HG03354 (cell line): ENCODE results near the gene SGPL1.
"Not testable (repeated sequence)": the region's sequence is repeated elsewhere in the genome, so short reads cannot be mapped to it uniquely, and the experiment has no call there.

Source experiments
- ATAC-seq: cut with Tn5 transposase; IDR thresholded peaks from one replicate; pipeline ENCODE4 v1.9.1; 2021; ENCODE audit warnings: mild to moderate bottlenecking; ENCODE audit not compliant: unreplicated experiment, poor library complexity, severe bottlenecking

Gene SGPL1

DNA sequence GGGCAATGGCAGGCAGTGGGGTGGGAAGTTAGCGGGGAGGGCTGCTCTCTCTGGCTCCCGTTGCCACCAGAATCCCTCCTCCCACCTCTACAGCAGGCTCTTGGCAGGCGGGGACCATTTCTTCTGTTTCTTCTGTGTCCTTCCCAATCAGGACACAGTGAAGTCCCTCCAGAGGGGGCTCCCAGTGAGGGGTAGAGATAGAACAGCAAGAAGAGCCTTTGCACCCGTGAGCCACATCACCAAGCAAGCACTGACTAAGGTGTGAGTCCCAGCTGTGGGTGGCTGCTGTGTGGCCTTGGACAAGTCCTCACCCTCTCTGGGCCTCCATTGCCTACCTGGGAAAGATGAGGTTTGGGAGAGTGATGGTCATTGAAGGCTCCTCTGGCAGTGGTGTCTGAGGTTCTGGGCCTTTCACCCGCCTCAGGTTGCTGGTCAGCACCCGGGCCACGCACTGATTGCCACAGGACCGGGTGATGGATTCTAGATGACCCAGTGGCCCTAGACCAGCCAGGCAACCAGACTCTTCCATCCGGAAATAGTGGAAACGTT lies 98.6 kb downstream of the SGPL1 start:
- ATAC-seq = no peak

DNA sequence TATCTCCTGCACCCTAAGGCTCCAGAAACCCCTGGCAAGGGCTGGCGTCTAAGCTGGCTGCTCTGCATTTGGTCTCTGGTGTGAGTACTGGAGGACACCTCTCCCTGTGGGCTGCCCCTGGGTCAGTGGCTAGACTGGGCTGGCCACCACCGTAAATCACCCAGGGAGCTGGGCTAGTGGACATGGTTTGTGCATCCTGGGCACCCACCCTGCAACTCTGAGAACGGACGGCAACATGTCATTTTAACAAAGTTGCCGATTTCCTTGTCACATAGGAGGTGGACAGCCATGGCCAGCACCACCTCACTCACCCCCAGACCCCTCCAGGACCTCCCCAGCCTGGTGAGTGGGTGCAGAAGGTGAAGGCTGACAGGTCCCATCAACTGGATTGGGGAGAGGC lies 99.5 kb downstream of the SGPL1 start:
- no peak for ATAC-seq

DNA sequence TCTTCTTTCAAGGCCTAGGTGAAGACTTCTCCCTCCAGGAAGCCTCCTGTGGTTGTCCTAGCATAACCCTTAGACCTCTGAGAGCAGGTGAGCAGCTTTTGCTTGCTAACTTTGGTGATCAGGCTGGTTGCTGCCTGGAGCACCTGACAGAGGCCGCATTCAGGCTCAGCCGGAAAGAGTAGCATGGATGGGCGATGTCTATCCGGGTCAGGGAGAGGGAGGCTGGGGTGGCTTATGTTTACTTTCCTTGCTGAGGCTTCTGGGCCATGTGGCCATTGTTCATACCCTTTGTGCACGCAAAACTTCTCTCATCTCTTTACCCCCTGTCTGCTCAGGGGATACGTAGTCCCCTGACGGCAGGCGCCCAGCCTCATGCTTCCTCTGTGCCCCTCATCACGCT lies 100.1 kb downstream of the SGPL1 start:
- no peak for ATAC-seq

DNA sequence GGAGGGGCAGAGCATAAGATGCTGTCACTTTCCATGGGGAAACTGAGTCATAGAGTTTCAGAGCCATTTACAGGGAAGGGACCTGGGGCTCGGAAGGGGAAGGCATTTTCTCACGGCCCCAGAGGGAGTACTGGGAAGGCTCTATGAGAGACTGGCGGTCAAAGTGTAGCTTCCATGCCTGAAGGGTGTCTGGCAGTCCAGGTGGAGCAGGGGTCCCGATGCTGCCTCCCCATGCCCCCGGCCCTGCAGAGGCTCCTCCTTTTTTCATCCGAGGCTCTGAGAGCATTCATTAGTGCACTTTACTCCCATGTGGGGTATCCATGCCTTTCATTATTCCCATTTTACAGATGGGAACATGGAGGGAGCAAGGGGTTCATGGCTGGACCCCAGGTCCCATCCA lies 100.5 kb downstream of the SGPL1 start:
- ATAC-seq = no peak

DNA sequence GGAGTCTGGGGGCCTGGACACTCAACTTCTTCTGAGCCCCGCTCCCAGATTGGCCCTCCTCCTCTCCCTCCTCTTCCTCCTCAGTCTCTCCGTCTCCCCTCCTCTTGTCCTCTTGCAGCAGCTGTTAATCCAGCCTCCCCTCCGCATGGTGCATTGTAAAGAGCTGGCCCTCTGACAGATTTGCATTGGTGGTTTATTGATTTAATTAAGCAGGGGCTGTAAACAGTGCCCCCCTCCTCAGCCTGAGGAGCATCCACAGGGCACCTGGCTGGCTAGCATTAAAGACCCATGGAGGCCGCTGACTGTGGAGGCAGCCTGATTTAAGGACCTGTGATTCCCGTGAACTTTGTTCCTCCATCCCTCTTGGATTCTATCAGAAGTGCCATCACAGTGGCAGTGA lies 101.5 kb downstream of the SGPL1 start:
- no peak for ATAC-seq

DNA sequence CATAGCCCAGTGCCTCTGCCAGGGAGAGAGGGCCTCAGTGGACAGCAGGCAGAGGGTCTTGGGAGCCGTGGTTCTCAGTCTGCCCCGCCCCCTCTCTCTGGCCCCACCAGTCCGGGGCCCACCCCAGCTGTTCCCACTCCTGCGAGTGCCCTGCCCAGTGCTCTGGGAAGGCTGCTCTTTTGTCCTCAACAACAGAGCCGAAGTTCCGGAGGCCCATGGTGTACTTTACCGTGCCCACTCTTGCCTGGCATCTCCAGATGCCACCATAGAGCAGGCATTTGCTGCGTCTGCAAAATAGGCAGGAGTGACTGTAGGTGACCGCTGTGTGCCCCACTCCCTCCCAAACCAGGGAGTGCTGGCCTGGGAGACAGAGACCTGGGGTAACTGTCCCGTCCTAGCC lies 101.9 kb downstream of the SGPL1 start:
- no peak for ATAC-seq

DNA sequence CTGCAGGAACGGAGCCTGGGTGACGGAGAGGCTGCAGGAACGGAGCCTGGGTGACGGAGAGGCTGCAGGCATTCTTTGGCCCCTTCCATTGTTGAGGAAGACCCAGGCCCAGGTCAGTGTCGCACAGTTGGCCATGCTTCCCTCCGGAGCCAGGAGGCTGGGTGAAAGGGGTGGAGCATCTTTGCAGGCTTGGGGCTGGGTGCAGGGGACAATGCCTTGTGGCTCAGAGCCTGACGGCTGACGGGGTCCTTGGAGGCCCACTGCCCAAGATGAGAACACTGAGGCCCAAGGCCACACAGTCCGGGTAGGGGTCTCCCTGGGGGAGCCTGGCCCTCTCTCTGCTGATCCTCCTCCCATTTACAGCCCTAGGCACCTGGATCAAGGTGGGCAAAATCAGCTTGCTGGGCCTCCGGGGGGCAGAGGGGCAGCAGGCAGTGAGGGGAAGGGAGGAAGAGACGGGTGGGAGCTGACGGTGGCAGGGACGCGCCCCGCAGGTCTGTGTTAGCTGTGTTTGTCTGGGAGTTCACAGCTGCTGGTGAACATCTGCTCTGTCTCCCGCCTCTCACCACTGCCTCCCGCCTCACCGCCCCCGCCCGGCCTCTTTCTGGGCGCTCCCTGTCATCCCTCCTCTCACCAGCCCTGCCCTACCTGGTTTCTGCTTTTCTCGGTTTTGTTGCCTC lies 103.2 kb downstream of the SGPL1 start:
- ATAC-seq = no peak

DNA sequence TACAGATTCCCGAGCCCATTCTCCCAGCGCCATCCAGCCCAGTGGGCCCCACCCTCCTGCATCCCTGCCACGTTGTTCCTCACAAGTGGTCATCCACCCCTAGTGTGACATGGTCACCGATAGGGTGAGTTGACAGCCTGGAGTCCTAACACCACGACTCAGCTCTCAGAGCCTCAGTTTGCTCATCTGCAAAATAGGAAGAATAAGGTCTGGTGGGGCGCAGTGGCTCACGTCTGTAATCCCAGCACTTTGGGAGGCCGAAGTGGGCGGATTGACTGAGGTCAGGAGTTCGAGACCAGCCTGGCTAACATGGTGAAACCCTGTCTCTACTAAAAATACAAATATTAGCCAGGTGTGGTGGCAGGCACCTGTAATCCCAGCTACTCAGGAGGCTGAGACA lies 104.2 kb downstream of the SGPL1 start:
- ATAC-seq = not testable (repeated sequence)

DNA sequence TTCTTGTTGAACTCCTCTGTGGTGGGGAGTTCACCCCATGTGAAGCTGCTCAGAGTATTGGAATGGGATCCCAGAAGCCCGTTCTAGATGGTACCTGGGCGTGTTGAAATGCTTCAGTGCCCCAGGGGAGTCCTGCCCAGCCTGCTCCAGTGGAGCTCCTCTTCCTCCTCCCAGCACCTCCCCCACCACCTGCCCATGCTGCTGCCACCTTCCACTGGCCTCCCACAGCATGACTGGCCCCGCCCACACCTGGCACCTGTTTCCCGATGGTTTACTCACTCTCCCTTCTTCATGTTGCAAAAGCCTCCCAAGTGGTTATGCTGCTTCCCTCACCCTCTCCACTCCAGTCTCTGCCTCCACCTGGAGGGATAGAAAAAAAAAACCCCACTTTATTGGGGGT lies 104.8 kb downstream of the SGPL1 start:
- ATAC-seq = no peak

DNA sequence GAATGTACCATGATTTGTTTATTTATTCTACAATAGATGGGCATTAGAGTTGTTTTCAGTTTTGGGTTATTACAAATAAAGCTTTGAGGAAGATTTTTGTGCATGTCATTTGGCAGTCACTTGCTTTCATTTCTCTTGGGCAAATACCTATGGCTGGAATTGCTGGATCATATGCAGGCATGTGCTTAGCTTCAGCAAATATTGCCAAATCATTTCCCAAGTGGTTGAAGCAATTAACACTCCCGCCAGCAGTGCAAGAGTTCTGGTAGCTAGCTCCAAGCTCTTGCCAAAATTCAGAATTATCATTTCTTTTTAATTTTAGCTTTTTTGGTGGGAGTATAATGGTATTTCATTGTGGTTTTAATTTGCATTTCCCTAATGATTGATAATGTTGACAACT lies 105.5 kb downstream of the SGPL1 start:
- ATAC-seq = no peak

DNA sequence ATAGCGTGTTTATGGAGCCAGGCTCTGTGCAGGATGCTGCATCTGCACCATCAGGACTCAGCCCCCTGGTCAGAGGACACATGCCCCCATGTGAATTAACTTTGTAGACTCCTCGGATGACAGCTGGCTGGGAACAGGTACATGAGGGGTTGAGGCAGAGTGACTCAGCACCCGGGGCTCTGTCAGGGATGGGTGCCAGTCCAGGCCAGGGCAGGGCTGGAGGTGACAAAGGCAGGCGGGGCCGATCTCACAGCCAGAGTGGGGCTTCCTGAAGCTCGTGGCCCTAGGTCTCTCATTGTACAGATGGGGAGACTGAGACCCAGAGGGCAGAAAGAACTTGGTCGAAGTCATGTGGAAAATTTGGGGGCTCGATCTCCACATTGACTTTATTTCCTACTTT lies 107.9 kb downstream of the SGPL1 start:
- ATAC-seq = no peak

DNA sequence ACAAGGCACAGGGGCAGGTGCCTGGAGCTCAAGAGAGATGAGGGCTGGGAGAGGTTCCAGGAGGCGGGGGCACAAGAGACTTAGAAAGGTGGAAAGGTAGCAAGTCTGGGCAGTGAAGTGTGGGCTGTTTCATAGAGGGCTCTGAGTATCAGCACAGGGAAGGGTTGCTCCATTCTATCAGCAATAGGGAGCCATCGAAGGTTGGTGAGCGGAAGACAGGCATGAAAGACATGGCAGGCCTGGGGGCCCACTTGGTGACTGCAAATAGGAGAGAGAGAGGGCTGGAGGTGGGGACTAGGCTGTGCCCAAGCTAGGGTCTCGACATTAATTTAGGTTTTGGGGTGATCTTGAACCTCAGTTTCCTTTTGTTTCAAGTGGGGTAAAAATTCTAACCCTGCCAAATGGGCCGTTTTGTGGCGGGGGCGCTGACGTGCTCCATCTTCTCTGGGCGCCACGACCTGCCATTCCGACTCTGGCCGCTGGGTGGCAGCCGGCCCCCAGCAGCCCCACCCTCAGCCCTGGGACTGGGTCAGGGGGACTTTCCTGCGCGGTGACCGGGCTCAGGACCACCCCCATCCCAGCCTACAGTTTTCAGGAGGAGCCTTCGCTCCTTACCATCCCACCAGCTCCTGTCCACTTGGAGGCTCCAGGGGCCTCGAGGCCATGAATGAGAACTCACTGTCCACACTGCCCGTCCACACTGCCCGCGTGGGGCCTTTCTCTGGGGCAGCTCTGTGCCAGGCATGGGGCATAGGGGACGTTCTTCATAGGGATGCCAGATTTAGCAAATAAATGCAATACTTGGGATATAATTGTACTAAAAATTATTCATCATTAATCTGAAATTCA lies 109.9 kb downstream of the SGPL1 start:
- ATAC-seq = no peak

DNA sequence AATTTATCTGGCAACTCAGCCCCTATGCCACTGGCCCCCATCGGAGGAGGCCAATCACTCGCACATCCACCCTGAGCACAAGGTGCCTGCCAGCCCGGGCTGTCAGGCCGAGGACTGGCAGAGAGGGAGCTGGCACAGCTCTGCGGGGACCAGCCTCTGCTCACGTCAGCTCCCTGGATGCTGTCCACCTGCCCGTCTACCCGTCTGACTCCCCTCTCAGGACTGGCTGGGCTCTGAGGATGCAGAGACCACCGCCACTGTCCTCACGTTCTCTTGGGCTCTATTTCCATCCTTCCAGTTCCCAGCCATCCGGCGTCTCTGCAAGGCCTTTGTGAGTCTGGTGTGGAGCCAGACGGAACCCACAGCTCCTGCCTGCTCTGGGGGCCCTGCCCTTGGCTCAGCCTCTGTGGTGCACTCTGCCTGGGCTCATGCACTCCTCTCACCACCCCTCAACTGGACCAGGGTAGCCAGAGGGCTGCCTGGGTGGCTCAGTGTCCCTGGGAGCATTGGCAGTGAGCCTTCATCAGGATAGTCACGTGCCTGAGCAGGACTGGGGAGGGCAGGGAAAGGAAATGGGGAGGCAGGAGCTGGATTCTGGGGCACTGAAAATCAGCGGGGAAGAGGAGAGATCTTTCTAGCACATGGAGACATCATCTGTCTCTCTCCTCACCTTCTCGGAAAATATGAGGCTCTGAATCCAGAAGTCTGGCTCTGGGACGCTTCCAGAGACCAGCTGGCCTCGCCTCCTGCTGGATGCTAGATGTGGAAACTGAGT lies 110.7 kb downstream of the SGPL1 start:
- no peak for ATAC-seq

DNA sequence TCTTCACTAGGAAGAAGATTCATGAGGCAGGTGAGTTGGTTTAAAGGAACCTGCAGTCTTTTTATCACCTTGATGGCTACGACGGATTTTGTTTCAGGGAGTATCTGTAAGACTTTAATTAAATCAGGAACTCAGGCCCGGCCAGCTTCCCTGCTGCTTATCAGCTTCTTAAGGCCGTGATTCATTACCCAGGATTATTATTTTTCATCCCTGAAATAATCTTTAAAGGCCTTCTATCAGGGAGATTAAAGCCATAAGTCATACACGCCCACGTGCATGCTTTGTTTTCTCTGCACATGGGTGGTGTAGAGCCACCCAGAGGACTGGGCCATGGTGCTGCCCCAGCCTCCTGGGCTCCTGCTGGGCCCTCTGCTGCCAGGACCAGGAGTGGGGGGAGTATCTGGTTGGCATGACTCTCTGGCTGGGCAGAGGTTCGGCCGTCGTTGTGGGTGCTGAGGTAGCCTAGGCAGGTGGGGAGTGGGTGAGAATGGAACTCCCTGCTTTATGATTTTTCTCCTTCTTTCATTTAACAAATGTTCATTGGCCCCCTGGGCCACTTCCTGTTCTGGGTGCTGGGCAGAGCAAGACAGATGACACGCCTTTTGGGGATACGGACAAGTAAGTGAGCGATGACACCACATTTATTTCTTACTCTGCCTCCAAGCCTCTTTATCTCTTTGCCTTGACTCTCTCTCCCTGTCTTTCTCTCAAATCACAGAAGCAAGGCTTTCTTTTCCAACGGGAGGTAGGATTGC lies 111.6 kb downstream of the SGPL1 start:
- ATAC-seq = no peak

DNA sequence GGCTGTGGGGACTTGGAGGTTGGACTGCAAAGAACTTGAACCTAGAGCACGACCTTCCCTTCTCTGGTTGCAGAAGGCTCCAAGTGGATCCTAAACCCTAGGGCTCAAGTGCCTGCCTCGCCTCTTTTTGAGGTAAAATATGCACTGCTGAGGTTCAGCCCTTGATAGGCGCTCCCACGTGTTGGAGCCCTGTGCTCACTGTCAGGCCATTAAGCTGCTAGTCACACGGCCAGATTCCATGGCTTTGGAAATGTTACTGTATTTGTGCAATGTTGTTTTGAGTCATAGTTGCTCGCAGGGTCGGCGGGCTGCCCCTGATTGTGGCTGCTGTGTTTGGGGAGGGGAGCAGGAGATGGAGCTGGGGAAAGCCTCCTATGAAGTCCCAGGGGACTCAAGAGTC lies 112.4 kb downstream of the SGPL1 start:
- no peak for ATAC-seq

DNA sequence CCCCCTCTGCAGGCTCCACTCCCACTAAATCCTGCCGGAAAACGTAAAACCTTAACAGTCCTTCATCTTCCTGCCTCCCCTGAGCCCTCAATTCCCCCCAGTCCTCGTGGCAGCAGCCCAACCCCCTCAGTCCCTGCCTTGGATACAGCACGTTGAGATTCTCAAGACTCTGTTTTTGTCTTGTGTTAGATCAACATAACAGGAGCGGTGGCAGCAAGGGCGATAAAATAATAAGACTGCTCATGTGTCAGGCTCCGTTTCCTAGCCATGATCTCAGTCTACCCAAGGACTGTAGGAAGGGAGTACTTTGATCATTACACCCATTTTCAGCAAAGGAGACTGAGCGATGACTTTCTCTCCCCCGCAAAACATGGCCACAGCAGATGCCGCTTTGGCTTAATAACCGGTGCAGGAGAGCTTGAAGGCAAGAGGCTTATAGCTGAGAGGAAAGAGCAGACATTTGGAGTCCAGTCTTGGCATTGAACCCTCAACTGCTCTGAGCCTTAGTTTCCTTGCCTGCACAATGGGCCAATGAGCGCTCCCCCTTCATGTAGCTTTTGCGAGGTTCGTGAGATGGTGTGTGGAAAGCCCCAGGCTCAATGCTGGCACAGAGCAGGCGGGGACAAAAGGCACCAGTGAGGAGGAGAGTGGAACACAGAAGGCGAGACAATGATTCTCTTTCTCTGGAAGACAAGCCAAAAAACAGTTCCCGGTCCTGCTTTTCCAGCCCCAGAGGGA lies 114.7 kb downstream of the SGPL1 start:
- no peak for ATAC-seq
